ENCODE results near the gene FOXO6.

DNA sequence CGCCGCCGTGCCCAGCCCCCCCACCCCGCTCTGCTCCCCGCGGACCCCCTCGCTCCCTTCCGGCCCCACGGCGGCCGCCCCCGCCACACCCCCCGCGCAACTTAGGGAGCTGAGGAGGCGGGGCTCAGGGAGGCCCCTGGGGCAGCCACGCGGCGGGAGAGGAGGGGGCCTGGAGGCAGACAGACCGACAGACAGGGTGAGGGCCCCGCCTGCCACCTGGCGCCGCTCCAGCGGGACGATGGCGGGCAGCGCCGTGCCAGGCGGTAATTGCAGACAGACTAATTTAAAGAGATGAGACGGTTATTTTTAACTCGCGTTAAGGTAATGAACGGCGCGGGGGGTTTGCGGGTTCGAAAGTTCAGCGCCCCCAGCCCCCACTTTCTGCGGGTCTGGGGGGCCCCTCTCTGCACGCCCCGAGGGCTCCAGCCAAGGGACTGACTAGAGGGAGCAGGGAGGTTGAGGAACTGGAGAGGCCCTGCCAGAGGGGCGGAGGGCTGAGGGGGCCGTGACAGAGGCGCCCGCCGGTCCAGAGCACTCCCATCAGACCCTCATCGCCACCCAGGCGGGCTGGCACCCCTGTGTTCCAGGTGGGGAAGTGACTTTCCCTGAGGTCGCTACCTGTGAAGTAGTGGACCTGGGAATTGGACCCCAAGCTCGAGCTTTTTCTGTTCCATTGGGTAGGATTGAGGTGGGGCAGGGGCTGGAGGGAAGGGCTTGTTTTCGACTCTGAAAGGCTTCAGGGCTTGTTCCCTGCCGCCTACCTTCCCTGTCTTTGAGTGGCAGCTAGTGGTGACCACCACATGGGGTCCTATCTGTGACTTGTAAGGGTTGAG is 5.4 kb downstream of the FOXO6 start:
- TF ChIP-seq ETV6 (CRISPR knock-in tag; IDR thresholded peaks at IDR 0.05) (no peak), NR3C1 (CRISPR knock-in tag; conservative IDR thresholded peaks at IDR 0.05; ENCODE audit: low read depth) (no peak), TCF7 (CRISPR knock-in tag; IDR thresholded peaks at IDR 0.05; ENCODE audit: low read depth) (no peak), NR2C2 (CRISPR knock-in tag; IDR thresholded peaks at IDR 0.05) (no peak), ZNF671 (CRISPR knock-in tag; IDR thresholded peaks at IDR 0.05) (no peak)
- TF ChIP-seq, protein P1, sequence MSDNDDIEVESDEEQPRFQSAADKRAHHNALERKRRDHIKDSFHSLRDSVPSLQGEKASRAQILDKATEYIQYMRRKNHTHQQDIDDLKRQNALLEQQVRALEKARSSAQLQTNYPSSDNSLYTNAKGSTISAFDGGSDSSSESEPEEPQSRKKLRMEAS (CRISPR knock-in tag; IDR thresholded peaks at IDR 0.05): peak; percentile 30; the same call in 1 of the 2 replicates
- TF ChIP-seq, protein P2, sequence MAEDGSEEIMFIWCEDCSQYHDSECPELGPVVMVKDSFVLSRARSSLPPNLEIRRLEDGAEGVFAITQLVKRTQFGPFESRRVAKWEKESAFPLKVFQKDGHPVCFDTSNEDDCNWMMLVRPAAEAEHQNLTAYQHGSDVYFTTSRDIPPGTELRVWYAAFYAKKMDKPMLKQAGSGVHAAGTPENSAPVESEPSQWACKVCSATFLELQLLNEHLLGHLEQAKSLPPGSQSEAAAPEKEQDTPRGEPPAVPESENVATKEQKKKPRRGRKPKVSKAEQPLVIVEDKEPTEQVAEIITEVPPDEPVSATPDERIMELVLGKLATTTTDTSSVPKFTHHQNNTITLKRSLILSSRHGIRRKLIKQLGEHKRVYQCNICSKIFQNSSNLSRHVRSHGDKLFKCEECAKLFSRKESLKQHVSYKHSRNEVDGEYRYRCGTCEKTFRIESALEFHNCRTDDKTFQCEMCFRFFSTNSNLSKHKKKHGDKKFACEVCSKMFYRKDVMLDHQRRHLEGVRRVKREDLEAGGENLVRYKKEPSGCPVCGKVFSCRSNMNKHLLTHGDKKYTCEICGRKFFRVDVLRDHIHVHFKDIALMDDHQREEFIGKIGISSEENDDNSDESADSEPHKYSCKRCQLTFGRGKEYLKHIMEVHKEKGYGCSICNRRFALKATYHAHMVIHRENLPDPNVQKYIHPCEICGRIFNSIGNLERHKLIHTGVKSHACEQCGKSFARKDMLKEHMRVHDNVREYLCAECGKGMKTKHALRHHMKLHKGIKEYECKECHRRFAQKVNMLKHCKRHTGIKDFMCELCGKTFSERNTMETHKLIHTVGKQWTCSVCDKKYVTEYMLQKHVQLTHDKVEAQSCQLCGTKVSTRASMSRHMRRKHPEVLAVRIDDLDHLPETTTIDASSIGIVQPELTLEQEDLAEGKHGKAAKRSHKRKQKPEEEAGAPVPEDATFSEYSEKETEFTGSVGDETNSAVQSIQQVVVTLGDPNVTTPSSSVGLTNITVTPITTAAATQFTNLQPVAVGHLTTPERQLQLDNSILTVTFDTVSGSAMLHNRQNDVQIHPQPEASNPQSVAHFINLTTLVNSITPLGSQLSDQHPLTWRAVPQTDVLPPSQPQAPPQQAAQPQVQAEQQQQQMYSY (CRISPR knock-in tag; IDR thresholded peaks at IDR 0.05): no peak
- TF ChIP-seq, protein P3, sequence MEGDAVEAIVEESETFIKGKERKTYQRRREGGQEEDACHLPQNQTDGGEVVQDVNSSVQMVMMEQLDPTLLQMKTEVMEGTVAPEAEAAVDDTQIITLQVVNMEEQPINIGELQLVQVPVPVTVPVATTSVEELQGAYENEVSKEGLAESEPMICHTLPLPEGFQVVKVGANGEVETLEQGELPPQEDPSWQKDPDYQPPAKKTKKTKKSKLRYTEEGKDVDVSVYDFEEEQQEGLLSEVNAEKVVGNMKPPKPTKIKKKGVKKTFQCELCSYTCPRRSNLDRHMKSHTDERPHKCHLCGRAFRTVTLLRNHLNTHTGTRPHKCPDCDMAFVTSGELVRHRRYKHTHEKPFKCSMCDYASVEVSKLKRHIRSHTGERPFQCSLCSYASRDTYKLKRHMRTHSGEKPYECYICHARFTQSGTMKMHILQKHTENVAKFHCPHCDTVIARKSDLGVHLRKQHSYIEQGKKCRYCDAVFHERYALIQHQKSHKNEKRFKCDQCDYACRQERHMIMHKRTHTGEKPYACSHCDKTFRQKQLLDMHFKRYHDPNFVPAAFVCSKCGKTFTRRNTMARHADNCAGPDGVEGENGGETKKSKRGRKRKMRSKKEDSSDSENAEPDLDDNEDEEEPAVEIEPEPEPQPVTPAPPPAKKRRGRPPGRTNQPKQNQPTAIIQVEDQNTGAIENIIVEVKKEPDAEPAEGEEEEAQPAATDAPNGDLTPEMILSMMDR (IDR thresholded peaks at IDR 0.05): no peak
- TF ChIP-seq, protein P4, sequence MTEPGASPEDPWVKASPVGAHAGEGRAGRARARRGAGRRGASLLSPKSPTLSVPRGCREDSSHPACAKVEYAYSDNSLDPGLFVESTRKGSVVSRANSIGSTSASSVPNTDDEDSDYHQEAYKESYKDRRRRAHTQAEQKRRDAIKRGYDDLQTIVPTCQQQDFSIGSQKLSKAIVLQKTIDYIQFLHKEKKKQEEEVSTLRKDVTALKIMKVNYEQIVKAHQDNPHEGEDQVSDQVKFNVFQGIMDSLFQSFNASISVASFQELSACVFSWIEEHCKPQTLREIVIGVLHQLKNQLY (CRISPR knock-in tag; IDR thresholded peaks at IDR 0.05): no peak
